CD14-positive monocyte (primary cell): ENCODE data around the gene HOXC11. TPM values are rescaled to one million over a fixed set of nuclear protein-coding genes. Genes with fewer than 3 reads are reported as not detected.

Experiments used
- DNase-seq, 3 donors: peaks; one replicate each; pipeline ENCODE4 v3.0.0-alpha.2; 2011 to 2022
- H2AFZ ChIP-seq: 2 replicates; pipeline ENCODE4 v1.6.0; 2012; ENCODE audit warnings: mild to moderate bottlenecking, low read depth, low read length, inconsistent platforms; ENCODE audit not compliant: insufficient read depth, poor library complexity, severe bottlenecking
- H3K27ac ChIP-seq, 2 donors: 1 replicate in 1 of 2; 2 replicates in 1 of 2; pipeline ENCODE4 v1.5.1; 2012 to 2013; ENCODE audit warnings: low read length in 2 of 2, control low read depth in 1 of 2, inconsistent platforms in 1 of 2, low read depth in 1 of 2, mild to moderate bottlenecking in 1 of 2
- H3K27me3 ChIP-seq, 2 donors: one replicate each; pipeline versions ENCODE4 v1.6.0 to v1.6.1; 2011 to 2013; ENCODE audit warnings: low read length in 2 of 2; ENCODE audit not compliant: control insufficient read depth in 2 of 2, insufficient read depth in 2 of 2
- H3K36me3 ChIP-seq, 2 donors: replicated peaks in 1 of 2; 1 replicate in 1 of 2; 2 replicates in 1 of 2; pipeline versions ENCODE4 v1.5.1 to v1.6.1; 2012 to 2013; ENCODE audit warnings: low read length in 2 of 2, control low read depth in 1 of 2, inconsistent platforms in 1 of 2, mild to moderate bottlenecking in 1 of 2; ENCODE audit not compliant: insufficient read depth in 2 of 2, control insufficient read depth in 1 of 2
- H3K4me1 ChIP-seq, 2 donors: 1 replicate in 1 of 2; 2 replicates in 1 of 2; pipeline versions ENCODE4 v1.5.1 to v1.6.1; 2012 to 2013; ENCODE audit warnings: low read length in 2 of 2, control low read depth in 1 of 2, inconsistent platforms in 1 of 2, mild to moderate bottlenecking in 1 of 2, moderate library complexity in 1 of 2; ENCODE audit not compliant: insufficient read depth in 2 of 2, control insufficient read depth in 1 of 2
- H3K4me2 ChIP-seq: replicated peaks from 2 replicates; pipeline ENCODE3; 2012; ENCODE audit warnings: low read length, moderate library complexity, mild to moderate bottlenecking; ENCODE audit not compliant: poor library complexity, severe bottlenecking; ENCODE audit errors: extremely low read depth
- H3K4me3 ChIP-seq, 3 experiments: fragments of 200-600 bp in 1 of 3; sonication (generic) in 1 of 3; replicated peaks in 1 of 3; 1 replicate in 2 of 3; 2 replicates in 1 of 3; pipeline ENCODE4 v1.5.1; 2011 to 2013; ENCODE audit warnings: low read length in 3 of 3, mild to moderate bottlenecking in 3 of 3, control low read depth in 2 of 3, low read depth in 2 of 3, inconsistent platforms in 1 of 3, moderate library complexity in 1 of 3
- H3K79me2 ChIP-seq: 2 replicates; pipeline ENCODE4 v1.6.0; 2012; ENCODE audit warnings: mild to moderate bottlenecking, control low read depth, inconsistent platforms, low read length, moderate library complexity; ENCODE audit not compliant: insufficient read depth
- H3K9ac ChIP-seq: 2 replicates; pipeline ENCODE4 v1.6.0; 2017; ENCODE audit warnings: low read length, mild to moderate bottlenecking; ENCODE audit not compliant: insufficient read depth, poor library complexity, severe bottlenecking
- H3K9me3 ChIP-seq, 2 donors: replicated peaks in 1 of 2; 1 replicate in 1 of 2; 2 replicates in 1 of 2; pipeline versions ENCODE4 v1.5.1 to v1.6.1; 2012 to 2013; ENCODE audit warnings: low read length in 2 of 2, control low read depth in 1 of 2; ENCODE audit not compliant: control insufficient read depth in 1 of 2, insufficient read depth in 1 of 2
- H4K20me1 ChIP-seq: 2 replicates; pipeline ENCODE4 v1.6.0; 2012; ENCODE audit warnings: mild to moderate bottlenecking, low read length, control low read depth, moderate library complexity; ENCODE audit not compliant: insufficient read depth
- H3K27ac Mint-ChIP-seq, 7 donors: one replicate each; pipeline ENCODE4 v1.8.0; 2020; ENCODE audit warnings: mild to moderate bottlenecking in 7 of 7, mixed read lengths in 7 of 7, moderate library complexity in 6 of 7, inconsistent platforms in 2 of 7
- H3K27me3 Mint-ChIP-seq, 3 donors: one replicate each; pipeline ENCODE4 v1.8.0; 2021 to 2022; ENCODE audit warnings: low read depth in 3 of 3, mild to moderate bottlenecking in 3 of 3, mixed read lengths in 3 of 3, moderate library complexity in 3 of 3, inconsistent platforms in 1 of 3
- H3K36me3 Mint-ChIP-seq, 2 donors: one replicate each; pipeline ENCODE4 v1.8.0; 2020; ENCODE audit warnings: mixed read lengths in 2 of 2, inconsistent platforms in 1 of 2, mild to moderate bottlenecking in 1 of 2
- H3K4me1 Mint-ChIP-seq: one replicate; pipeline ENCODE4 v1.8.0; 2020; ENCODE audit warnings: mild to moderate bottlenecking, mixed read lengths
- H3K4me3 Mint-ChIP-seq, 2 donors: one replicate each; pipeline ENCODE4 v1.8.0; 2020; ENCODE audit warnings: mild to moderate bottlenecking in 2 of 2, mixed read lengths in 2 of 2, moderate library complexity in 1 of 2
- H3K9me3 Mint-ChIP-seq, 7 donors: one replicate each; pipeline ENCODE4 v1.8.0; 2020 to 2022; ENCODE audit warnings: mixed read lengths in 7 of 7, mild to moderate bottlenecking in 6 of 7, moderate library complexity in 6 of 7, inconsistent platforms in 2 of 7
- WGBS: methylation state at CpG from one replicate; pipeline ENCODE4 v1.1.5; 2013; ENCODE audit warnings: missing lambda C conversion rate; ENCODE audit not compliant: insufficient coverage; 5-methylcytosine and 5-hydroxymethylcytosine counted together
- intact Hi-C, 2 donors: fragments of 100-400 bp; cut with micrococcal nuclease; formaldehyde crosslinking; loops; one replicate each; pipeline versions ENCODE4 v1.15.0 to v1.15.1; 2023
- polyA plus RNA-seq, 3 donors: library from polyadenylated mRNA; depleted of rRNA in 1 of 3; unstranded in 2 of 3; stranded (reverse) in 1 of 3; fragments of 300-500 nt in 2 of 3; fragments of >200 nt in 1 of 3; fragmentation: Illumina TruSeq in 2 of 3; gene quantifications; 1 replicate in 2 of 3; 2 replicates in 1 of 3; pipeline ENCODE4 v1.2.3, GENCODE V29; 2012 to 2021
- TF ChIP-seq, protein P1 (sequence below): fragments of 200-600 bp; IDR thresholded peaks from one replicate; pipeline ENCODE4 v1.8.0; 2022; ENCODE audit warnings: antibody characterized with exemption, mild to moderate bottlenecking

HOXC11 gene
- polyA plus RNA-seq, 3 donors = not detected

DNA sequence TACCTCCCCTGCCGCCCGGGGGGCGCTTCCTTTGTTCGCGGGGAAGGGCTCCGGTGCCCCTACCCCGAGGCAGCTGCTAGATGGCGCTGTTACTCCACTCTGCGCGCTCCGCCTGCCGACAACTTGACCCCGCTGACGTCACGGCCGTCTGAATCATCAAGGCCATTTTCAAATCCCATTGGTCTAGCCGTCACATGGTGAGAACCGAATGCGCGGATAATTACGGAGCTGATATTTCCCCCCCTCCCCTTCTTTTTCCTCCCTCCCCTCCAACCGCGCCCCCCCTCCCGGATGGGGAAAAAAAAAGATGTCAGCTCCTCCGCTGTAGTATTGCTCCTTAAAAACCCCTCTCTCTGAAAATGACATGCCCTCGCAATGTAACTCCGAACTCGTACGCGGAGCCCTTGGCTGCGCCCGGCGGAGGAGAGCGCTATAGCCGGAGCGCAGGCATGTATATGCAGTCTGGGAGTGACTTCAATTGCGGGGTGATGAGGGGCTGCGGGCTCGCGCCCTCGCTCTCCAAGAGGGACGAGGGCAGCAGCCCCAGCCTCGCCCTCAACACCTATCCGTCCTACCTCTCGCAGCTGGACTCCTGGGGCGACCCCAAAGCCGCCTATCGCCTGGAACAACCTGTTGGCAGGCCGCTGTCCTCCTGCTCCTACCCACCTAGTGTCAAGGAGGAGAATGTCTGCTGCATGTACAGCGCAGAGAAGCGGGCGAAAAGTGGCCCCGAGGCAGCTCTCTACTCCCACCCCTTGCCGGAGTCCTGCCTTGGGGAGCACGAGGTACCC lies 12.2 kb downstream of the HOXC11 start, which contains the start of gene HOXC10:
HOXC10 (plus strand) TSS at position 246 of the 791 bp plus-strand sequence; CDS start at position 360, 114 bp downstream.
- TF ChIP-seq, protein P1, sequence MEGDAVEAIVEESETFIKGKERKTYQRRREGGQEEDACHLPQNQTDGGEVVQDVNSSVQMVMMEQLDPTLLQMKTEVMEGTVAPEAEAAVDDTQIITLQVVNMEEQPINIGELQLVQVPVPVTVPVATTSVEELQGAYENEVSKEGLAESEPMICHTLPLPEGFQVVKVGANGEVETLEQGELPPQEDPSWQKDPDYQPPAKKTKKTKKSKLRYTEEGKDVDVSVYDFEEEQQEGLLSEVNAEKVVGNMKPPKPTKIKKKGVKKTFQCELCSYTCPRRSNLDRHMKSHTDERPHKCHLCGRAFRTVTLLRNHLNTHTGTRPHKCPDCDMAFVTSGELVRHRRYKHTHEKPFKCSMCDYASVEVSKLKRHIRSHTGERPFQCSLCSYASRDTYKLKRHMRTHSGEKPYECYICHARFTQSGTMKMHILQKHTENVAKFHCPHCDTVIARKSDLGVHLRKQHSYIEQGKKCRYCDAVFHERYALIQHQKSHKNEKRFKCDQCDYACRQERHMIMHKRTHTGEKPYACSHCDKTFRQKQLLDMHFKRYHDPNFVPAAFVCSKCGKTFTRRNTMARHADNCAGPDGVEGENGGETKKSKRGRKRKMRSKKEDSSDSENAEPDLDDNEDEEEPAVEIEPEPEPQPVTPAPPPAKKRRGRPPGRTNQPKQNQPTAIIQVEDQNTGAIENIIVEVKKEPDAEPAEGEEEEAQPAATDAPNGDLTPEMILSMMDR = peak; percentile 32
- Mint-ChIP-seq H3K9me3 (peaks cover 17 to 78% (median 61%) of the 10 kb centered on the region in 7 donors), H3K4me3 (peak within 1 kb of the TSS; percentile 62 to 89), H3K27me3 (peaks cover 98 to 100% (median 100%) of the 10 kb centered on the region in 3 donors), H3K36me3 (peaks cover 8 to 36% of the 10 kb centered on the region in 2 donors), H3K27ac (no peak within 1 kb of the TSS), H3K4me1 (peaks cover 39% of the 10 kb centered on the region)
- Histone ChIP-seq H3K4me1 (peaks cover 30 to 36% of the 10 kb centered on the region in 2 donors), H3K27me3 (peaks cover 90 to 100% of the 10 kb centered on the region in 2 donors), H3K79me2 (no peaks in the 10 kb centered on the region), H3K9me3 (peaks cover 49 to 84% of the 10 kb centered on the region in 2 donors), H3K9ac (no peak within 1 kb of the TSS), H4K20me1 (no peaks in the 10 kb centered on the region), H3K4me2 (peak within 1 kb of the TSS; percentile 69), H2AFZ (peak within 1 kb of the TSS; percentile 26), H3K36me3 (no peaks in the 10 kb centered on the region), H3K27ac (no peak within 1 kb of the TSS), H3K4me3 (peak within 1 kb of the TSS in 1 of 3 experiments; percentile 63)
- intact Hi-C loops = loop anchor here in 1 of 2 donors (10.0 kb wide), 1 partner anchor 290 kb away; no protein-coding TSS in a partner anchor
- peak; percentile 58 to 76 (median 62) for DNase-seq
- 4% methylated on average over 44 of the region's 55 CpGs for WGBS

DNA sequence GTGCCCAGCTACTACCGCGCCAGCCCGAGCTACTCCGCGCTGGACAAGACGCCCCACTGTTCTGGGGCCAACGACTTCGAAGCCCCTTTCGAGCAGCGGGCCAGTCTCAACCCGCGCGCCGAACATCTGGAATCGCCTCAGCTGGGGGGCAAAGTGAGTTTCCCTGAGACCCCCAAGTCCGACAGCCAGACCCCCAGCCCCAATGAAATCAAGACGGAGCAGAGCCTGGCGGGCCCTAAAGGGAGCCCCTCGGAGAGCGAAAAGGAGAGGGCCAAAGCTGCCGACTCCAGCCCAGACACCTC lies 12.7 kb downstream of the HOXC11 start:
- peak overlapping the region in 1 of 3 experiments; percentile 45 for H3K4me3 ChIP-seq
- 9% methylated on average over 20 of the region's 21 CpGs for WGBS
- H3K9me3 Mint-ChIP-seq = peaks cover 17 to 77% (median 58%) of the 10 kb centered on the region in 7 donors
- H3K36me3 ChIP-seq = no peaks in the 10 kb centered on the region
- peaks cover 30 to 36% of the 10 kb centered on the region in 2 donors for H3K4me1 ChIP-seq
- H2AFZ ChIP-seq = no peak overlapping the region
- peak overlapping the region; percentile 37 for H3K4me2 ChIP-seq
- intact Hi-C loops = loop anchor here in 1 of 2 donors (10.0 kb wide), 1 partner anchor 291 kb away; no protein-coding TSS in a partner anchor
- no peaks in the 10 kb centered on the region for H3K79me2 ChIP-seq
- H3K27me3 ChIP-seq = peaks cover 92 to 100% of the 10 kb centered on the region in 2 donors
- H3K27me3 Mint-ChIP-seq = peaks cover 98 to 100% (median 100%) of the 10 kb centered on the region in 3 donors
- H4K20me1 ChIP-seq = no peaks in the 10 kb centered on the region
- DNase-seq = no peak
- H3K9ac ChIP-seq = no peak overlapping the region
- H3K4me1 Mint-ChIP-seq = peaks cover 42% of the 10 kb centered on the region
- peaks cover 8 to 36% of the 10 kb centered on the region in 2 donors for H3K36me3 Mint-ChIP-seq
- peak overlapping the region in 1 of 2 donors; percentile 83 for H3K4me3 Mint-ChIP-seq
- H3K9me3 ChIP-seq = peaks cover 47 to 85% of the 10 kb centered on the region in 2 donors
- no peak overlapping the region for H3K27ac ChIP-seq
- H3K27ac Mint-ChIP-seq = no peak overlapping the region
- TF ChIP-seq, protein P1 = no peak
